Activated CD8-positive, alpha-beta T cell treated with anti-CD3 and anti-CD28 coated beads, Interleukin-2, amount 10 ng/mL, durations not matched to agents 7 days and 5 days (primary cell): Measurements from ENCODE around the gene CHTF8. TPM values are rescaled to one million over a fixed set of nuclear protein-coding genes. Genes with fewer than 3 reads are reported as not detected.

ENCODE experiments used
- ATAC-seq: fragments of 150-1000 bp; cut with Tn5 transposase; one replicate; pipeline ENCODE4 v1.10.0; 2021; ENCODE audit warnings: moderate library complexity
- CTCF ChIA-PET: fragments of 350-600 bp; sonication (Branson Sonifier 250); formaldehyde crosslinking; loops from one replicate; lab custom pipeline; 2021; ENCODE audit warnings: antibody characterized with exemption; lab: Charles Lee
- POLR2A ChIA-PET: fragments of 350-600 bp; sonication (Branson Sonifier 250); formaldehyde crosslinking; loops from one replicate; lab custom pipeline; 2021; ENCODE audit warnings: antibody characterized with exemption; lab: Charles Lee
- DNase-seq: peaks from one replicate; pipeline ENCODE4 v3.0.0-alpha.2; 2020
- H3K27ac Mint-ChIP-seq: one replicate; pipeline ENCODE4 v1.8.0; 2021; ENCODE audit warnings: mild to moderate bottlenecking, mixed read lengths
- H3K27me3 Mint-ChIP-seq: one replicate; pipeline ENCODE4 v1.8.0; 2021; ENCODE audit warnings: low read depth, mixed read lengths
- H3K36me3 Mint-ChIP-seq: one replicate; pipeline ENCODE4 v1.8.0; 2021; ENCODE audit warnings: low read depth, mixed read lengths
- H3K4me1 Mint-ChIP-seq: one replicate; pipeline ENCODE4 v1.8.0; 2021; ENCODE audit warnings: low read depth, mixed read lengths
- H3K4me3 Mint-ChIP-seq: one replicate; pipeline ENCODE4 v1.8.0; 2021; ENCODE audit warnings: mild to moderate bottlenecking, mixed read lengths
- H3K9me3 Mint-ChIP-seq: one replicate; pipeline ENCODE4 v1.8.0; 2022; ENCODE audit warnings: mixed read lengths; ENCODE audit not compliant: insufficient read depth
- total RNA-seq, 2 experiments: library from RNA; stranded (reverse); gene quantifications; one replicate each; pipeline ENCODE4 v1.2.3, GENCODE V29; 2021

The CHTF8 gene
- total RNA-seq, 2 experiments from 2014 or later: 132 to 143 TPM

DNA sequence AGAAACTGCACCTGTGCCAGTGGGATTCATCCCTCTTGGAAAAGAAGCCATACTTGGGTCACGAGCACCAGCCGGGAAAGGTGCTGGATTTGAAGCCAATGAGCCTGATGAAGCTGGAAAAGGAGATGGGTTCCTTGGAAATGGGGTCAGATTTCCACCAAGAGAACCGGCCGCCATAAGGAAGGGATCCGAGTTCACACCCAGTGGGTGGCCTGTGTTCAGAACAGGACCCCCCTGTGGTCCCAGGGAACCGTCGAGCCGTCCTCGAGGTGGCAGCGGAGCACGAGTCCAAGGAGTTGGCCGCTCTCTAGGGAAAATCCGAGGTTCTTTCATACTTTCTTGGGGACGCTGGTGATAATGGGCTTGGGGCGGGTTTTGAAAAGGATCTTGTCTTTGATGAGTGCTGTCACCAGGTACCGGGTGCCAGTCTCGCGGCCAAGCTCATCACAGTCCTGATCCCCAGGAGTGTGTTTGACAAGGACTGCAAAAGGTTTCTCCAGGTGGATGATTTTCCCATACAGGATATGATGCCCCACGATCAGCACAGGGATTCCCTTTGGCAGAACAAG, 12.2 kb downstream of the CHTF8 start:
- POLR2A ChIA-PET: interaction anchor here (1.4 kb wide), 1 partner anchor 12 kb away, joined by 4 read pairs; the partner anchor contains the start of genes CHTF8 and UTP4
- H3K4me1 Mint-ChIP-seq: peaks cover 8% of the 10 kb centered on the region

DNA sequence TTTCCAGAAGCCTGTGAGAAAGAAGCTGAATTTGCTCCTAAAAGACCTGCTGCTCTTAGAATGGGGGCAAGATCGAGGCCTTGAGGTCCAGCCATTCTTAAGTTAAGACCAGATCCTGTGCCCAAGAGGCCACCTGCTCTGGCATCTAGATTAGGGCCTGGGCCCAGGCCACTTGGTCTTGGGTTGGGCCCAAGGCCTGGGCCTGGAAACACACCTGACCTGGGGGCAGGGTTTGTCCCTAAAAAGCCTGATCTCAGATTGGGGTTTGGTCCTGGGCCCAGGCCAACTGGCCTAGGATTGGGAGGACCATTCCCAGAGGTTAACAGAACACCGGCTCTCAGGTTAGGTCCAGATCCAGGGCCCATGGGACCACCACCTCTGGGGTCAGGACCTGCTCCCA, 12.9 kb downstream of the CHTF8 start:
- Mint-ChIP-seq H3K4me3 (no peak overlapping the region), H3K4me1 (peaks cover 8% of the 10 kb centered on the region), H3K36me3 (peaks cover 33% of the 10 kb centered on the region), H3K27me3 (no peaks in the 10 kb centered on the region), H3K9me3 (no peaks in the 10 kb centered on the region), H3K27ac (no peak overlapping the region)
- DNase-seq (no peak), ATAC-seq (no peak)
- ChIA-PET POLR2A (interaction anchor here (1.4 kb wide), 1 partner anchor 13 kb away, joined by 4 read pairs; the partner anchor contains the start of genes CHTF8 and UTP4), CTCF (no interaction called here)

More for the DNA sequence above, 12.2 kb downstream of the CHTF8 start:
- H3K9me3 Mint-ChIP-seq: no peaks in the 10 kb centered on the region
- CTCF ChIA-PET: interaction anchor here (1.3 to 1.5 kb wide), 2 partner anchors 8 to 273 kb away, joined by 4 read pairs; no protein-coding TSS in a partner anchor
- peaks cover 35% of the 10 kb centered on the region for H3K36me3 Mint-ChIP-seq
- H3K4me3 Mint-ChIP-seq: no peak overlapping the region
- DNase-seq (no peak), ATAC-seq (no peak)
- no peak overlapping the region for H3K27ac Mint-ChIP-seq
- H3K27me3 Mint-ChIP-seq: no peaks in the 10 kb centered on the region

DNA sequence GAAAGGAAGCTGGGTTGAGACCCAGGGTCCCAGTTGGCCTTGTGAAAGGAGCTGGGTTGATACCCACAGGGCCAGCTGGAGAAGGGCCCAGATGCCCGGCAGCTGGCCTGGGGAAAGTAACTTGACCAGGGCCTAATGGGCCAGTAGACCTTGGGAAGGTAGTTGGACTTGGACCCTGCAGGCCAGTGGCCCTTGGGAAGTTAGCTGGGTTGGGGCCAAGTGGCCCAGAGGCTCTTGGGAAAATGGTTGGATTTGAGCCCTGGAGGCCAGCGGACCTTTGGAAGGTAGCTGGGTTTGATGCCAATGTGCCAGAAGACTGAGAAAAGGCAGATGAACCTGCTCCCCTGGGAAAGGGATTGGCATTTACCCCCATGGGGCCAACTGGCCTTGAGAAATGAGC, 13.4 kb downstream of the CHTF8 start:
- no peaks in the 10 kb centered on the region for H3K27me3 Mint-ChIP-seq
- peaks cover 8% of the 10 kb centered on the region for H3K4me1 Mint-ChIP-seq
- CTCF ChIA-PET: no interaction called here
- POLR2A ChIA-PET: interaction anchor here (1.4 kb wide), 1 partner anchor 14 kb away, joined by 4 read pairs; the partner anchor contains the start of genes CHTF8 and UTP4
- ATAC-seq (no peak), DNase-seq (no peak)
- H3K9me3 Mint-ChIP-seq: no peaks in the 10 kb centered on the region
- H3K27ac Mint-ChIP-seq: no peak overlapping the region
- H3K4me3 Mint-ChIP-seq: no peak overlapping the region
- H3K36me3 Mint-ChIP-seq: peaks cover 31% of the 10 kb centered on the region

DNA sequence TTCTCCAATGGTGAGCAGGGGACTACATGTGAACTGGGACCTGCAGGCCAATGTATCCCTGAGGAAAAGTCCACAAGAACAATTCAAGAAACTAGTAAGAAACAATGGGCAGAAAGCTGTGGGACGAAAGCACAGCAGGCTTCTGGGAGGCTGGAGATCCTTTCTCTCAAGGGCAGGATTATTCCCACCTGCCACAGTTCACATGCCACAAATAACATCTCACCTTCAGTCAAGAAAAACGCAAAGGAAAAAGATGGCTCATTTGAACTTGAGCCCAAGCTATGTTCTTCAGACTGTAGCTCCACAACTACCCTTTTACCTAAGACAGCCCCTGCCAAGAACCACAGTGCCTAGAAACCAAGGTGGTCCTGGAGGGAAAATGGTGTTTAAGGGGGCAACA, 13.9 kb downstream of the CHTF8 start:
- no peaks in the 10 kb centered on the region for H3K27me3 Mint-ChIP-seq
- POLR2A ChIA-PET: no interaction called here
- DNase-seq (no peak), ATAC-seq (no peak)
- peaks cover 8% of the 10 kb centered on the region for H3K4me1 Mint-ChIP-seq
- CTCF ChIA-PET: interaction anchor here (0.7 kb wide), 1 partner anchor 9 kb away, joined by 4 read pairs; no protein-coding TSS in a partner anchor
- H3K27ac Mint-ChIP-seq: peak overlapping the region; percentile 46
- H3K4me3 Mint-ChIP-seq: no peak overlapping the region
- no peaks in the 10 kb centered on the region for H3K9me3 Mint-ChIP-seq
- H3K36me3 Mint-ChIP-seq: peaks cover 31% of the 10 kb centered on the region

DNA sequence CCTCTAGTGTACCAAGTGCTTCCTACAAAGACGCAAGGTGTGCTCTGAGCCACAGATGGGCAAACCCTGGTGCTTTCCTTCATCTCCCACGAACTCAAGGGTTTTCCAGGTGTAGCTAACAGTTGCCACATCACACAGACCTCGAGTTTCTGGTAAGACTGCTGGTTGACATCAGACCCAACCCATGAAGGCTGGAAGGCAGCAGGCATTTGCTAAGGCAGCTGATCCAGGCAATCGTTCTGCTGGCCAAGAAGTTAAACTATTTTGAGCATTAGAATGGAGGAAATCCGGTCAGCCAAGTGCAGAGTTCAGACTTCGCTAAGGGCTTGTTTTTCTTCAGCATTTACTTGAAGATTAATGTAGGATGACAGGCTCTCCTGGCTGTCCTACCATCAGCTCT, 15.5 kb downstream of the CHTF8 start:
- no peak for ATAC-seq
- Mint-ChIP-seq H3K36me3 (peaks cover 29% of the 10 kb centered on the region), H3K27me3 (no peaks in the 10 kb centered on the region), H3K4me3 (no peak overlapping the region), H3K9me3 (no peaks in the 10 kb centered on the region), H3K27ac (no peak overlapping the region), H3K4me1 (peaks cover 8% of the 10 kb centered on the region)
- POLR2A ChIA-PET: no interaction called here
- CTCF ChIA-PET: interaction anchor here (1.3 to 2.7 kb wide), 3 partner anchors 8 to 269 kb away, joined by 4 to 15 read pairs (median 6); partner anchors contain the start of gene HAS3
- no peak for DNase-seq

DNA sequence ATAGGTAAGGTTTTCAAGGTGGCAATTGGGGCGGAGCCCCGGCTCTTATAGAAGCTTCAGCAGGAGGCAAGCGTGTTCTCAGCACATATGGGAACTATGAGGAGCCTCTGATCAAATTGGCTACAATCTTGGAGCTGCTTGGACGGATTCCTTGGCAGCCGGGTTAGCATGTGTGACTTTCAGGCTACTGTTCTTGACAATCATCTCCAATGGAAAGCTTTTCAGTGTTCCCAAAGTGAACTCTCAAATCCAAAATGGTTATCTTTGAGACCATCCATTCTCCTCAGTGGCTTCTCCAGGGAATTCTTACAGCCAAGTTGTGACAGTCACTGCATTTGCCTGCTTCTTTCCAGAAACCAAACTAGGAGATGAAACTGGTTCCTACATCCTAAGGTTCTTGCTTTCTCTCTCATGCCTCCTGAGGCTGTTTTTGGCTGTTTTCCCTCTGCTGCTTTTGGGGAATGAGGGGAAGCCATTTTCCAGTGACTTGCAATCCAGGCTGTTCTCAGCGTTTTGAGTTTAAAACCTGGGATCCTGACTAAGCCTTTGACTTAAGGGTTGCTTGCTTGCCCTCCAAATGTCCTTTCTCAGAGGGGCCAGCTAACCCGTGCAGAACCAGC, 16.0 kb downstream of the CHTF8 start:
- Mint-ChIP-seq H3K4me1 (peaks cover 8% of the 10 kb centered on the region), H3K36me3 (peaks cover 27% of the 10 kb centered on the region), H3K9me3 (no peaks in the 10 kb centered on the region), H3K27me3 (no peaks in the 10 kb centered on the region), H3K27ac (no peak overlapping the region), H3K4me3 (no peak overlapping the region)
- ATAC-seq (no peak), DNase-seq (no peak)
- ChIA-PET CTCF (interaction anchor here (1.3 to 2.7 kb wide), 3 partner anchors 8 to 269 kb away, joined by 4 to 15 read pairs (median 6); partner anchors contain the start of gene HAS3), POLR2A (no interaction called here)

DNA sequence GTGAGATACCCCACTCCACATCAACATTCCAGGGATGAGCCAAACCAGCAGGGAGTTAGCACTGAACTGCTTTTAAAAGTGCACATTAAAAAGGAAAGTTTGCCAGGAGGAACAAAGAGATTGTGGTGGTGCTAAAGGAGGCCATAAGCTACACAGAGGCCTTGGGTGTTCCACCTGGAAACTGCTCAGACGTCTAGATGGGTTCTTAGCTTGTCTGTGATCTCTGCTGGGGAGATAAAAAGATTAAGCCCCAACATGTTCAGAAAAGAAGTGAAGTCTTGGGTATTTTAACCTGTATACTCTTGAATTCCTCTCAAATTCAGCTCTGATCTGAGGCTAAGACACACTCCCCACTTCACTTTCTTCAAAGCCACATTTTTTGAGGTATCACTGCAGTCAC, 16.6 kb downstream of the CHTF8 start:
- H3K4me3 Mint-ChIP-seq: no peak overlapping the region
- ATAC-seq (no peak), DNase-seq (no peak)
- ChIA-PET CTCF (interaction anchor here (2.7 kb wide), 1 partner anchor 9 kb away, joined by 15 read pairs; no protein-coding TSS in a partner anchor), POLR2A (no interaction called here)
- peaks cover 23% of the 10 kb centered on the region for H3K36me3 Mint-ChIP-seq
- H3K4me1 Mint-ChIP-seq: peaks cover 8% of the 10 kb centered on the region
- H3K27ac Mint-ChIP-seq: no peak overlapping the region
- H3K27me3 Mint-ChIP-seq: no peaks in the 10 kb centered on the region
- no peaks in the 10 kb centered on the region for H3K9me3 Mint-ChIP-seq

DNA sequence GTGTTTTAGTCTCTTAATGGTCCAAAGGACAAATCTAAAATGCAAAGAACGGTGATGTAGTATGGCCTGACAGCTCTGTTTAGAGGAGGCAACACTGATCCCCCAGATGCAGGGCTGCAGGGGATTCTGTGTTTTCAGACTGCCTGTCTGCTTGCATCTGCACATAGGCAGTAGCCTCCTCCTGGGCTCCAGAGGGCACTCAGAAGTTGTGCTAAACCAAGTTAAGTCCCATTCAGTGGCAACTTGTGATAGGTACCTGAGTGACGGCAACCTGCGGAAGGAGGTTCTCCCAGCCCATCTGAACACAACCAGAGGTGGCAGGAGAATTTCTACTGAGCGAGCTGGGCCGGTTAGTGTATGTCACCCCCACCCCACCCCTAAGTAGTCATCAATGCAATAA, 17.0 kb downstream of the CHTF8 start:
- no peak for ATAC-seq
- H3K36me3 Mint-ChIP-seq: peaks cover 20% of the 10 kb centered on the region
- DNase-seq: no peak
- H3K4me3 Mint-ChIP-seq: no peak overlapping the region
- H3K27me3 Mint-ChIP-seq: no peaks in the 10 kb centered on the region
- POLR2A ChIA-PET: no interaction called here
- H3K27ac Mint-ChIP-seq: no peak overlapping the region
- H3K9me3 Mint-ChIP-seq: no peaks in the 10 kb centered on the region
- H3K4me1 Mint-ChIP-seq: peaks cover 8% of the 10 kb centered on the region
- CTCF ChIA-PET: interaction anchor here (2.7 kb wide), 1 partner anchor 9 kb away, joined by 15 read pairs; no protein-coding TSS in a partner anchor

DNA sequence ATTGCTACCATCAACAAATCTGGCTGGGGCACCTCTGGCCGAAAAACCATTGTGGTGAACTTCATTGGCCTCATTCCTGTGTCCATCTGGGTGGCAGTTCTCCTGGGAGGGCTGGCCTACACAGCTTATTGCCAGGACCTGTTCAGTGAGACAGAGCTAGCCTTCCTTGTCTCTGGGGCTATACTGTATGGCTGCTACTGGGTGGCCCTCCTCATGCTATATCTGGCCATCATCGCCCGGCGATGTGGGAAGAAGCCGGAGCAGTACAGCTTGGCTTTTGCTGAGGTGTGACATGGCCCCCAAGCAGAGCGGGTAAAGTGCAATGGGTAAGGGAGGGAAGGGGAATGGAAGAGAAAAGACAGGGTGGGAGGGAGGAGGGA, 17.4 kb downstream of the CHTF8 start:
- POLR2A ChIA-PET: no interaction called here
- H3K36me3 Mint-ChIP-seq: peaks cover 16% of the 10 kb centered on the region
- CTCF ChIA-PET: interaction anchor here (2.7 kb wide), 2 partner anchors 10 to 52 kb away, joined by 10 to 15 read pairs; no protein-coding TSS in a partner anchor

DNA sequence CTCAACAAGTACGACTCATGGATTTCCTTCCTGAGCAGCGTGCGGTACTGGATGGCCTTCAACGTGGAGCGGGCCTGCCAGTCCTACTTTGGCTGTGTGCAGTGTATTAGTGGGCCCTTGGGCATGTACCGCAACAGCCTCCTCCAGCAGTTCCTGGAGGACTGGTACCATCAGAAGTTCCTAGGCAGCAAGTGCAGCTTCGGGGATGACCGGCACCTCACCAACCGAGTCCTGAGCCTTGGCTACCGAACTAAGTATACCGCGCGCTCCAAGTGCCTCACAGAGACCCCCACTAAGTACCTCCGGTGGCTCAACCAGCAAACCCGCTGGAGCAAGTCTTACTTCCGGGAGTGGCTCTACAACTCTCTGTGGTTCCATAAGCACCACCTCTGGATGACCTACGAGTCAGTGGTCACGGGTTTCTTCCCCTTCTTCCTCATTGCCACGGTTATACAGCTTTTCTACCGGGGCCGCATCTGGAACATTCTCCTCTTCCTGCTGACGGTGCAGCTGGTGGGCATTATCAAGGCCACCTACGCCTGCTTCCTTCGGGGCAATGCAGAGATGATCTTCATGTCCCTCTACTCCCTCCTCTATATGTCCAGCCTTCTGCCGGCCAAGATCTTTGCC, 17.9 kb downstream of the CHTF8 start:
- DNase-seq: no peak
- Mint-ChIP-seq H3K36me3 (peaks cover 15% of the 10 kb centered on the region), H3K4me1 (peaks cover 8% of the 10 kb centered on the region), H3K4me3 (no peak overlapping the region), H3K27me3 (no peaks in the 10 kb centered on the region), H3K9me3 (no peaks in the 10 kb centered on the region), H3K27ac (no peak overlapping the region)
- POLR2A ChIA-PET: no interaction called here
- no peak for ATAC-seq
- CTCF ChIA-PET: interaction anchor here (1.2 to 4.5 kb wide), 5 partner anchors 10 to 594 kb away, joined by 4 to 49 read pairs (median 10); no protein-coding TSS in a partner anchor

More for the DNA sequence above, 17.4 kb downstream of the CHTF8 start:
- peaks cover 8% of the 10 kb centered on the region for H3K4me1 Mint-ChIP-seq
- ATAC-seq (no peak), DNase-seq (no peak)
- H3K4me3 Mint-ChIP-seq: no peak overlapping the region
- no peaks in the 10 kb centered on the region for H3K27me3 Mint-ChIP-seq
- no peaks in the 10 kb centered on the region for H3K9me3 Mint-ChIP-seq
- no peak overlapping the region for H3K27ac Mint-ChIP-seq

DNA sequence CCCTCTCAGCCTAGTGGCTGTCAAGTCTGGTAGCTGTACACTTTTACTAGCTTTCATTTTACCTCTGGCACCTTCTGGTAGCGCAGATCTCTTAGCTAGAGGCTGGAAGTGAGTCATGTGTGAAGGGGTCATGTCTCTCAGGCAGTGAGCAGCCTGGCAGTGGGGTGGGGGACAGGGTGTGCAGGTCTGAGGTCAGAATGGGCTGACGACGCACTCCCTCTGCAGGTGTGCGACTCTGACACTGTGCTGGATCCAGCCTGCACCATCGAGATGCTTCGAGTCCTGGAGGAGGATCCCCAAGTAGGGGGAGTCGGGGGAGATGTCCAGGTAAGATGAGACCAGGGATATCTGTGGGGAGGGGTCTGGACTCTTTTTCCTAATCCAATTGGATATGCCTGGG, 19.2 kb downstream of the CHTF8 start:
- ATAC-seq: no peak
- Mint-ChIP-seq H3K27me3 (peaks cover 4% of the 10 kb centered on the region), H3K9me3 (no peaks in the 10 kb centered on the region), H3K27ac (no peak overlapping the region), H3K4me1 (peaks cover 7% of the 10 kb centered on the region), H3K4me3 (no peak overlapping the region), H3K36me3 (peaks cover 9% of the 10 kb centered on the region)
- ChIA-PET POLR2A (interaction anchor here (0.7 kb wide), 1 partner anchor 127 kb away, joined by 3 read pairs; no protein-coding TSS in a partner anchor), CTCF (interaction anchor here (1.1 to 4.5 kb wide), 10 partner anchors 11 to 592 kb away, joined by 3 to 49 read pairs (median 4); no protein-coding TSS in a partner anchor)
- DNase-seq: no peak
